Measurements from ENCODE around the gene ANAPC2.

Gene ANAPC2

DNA sequence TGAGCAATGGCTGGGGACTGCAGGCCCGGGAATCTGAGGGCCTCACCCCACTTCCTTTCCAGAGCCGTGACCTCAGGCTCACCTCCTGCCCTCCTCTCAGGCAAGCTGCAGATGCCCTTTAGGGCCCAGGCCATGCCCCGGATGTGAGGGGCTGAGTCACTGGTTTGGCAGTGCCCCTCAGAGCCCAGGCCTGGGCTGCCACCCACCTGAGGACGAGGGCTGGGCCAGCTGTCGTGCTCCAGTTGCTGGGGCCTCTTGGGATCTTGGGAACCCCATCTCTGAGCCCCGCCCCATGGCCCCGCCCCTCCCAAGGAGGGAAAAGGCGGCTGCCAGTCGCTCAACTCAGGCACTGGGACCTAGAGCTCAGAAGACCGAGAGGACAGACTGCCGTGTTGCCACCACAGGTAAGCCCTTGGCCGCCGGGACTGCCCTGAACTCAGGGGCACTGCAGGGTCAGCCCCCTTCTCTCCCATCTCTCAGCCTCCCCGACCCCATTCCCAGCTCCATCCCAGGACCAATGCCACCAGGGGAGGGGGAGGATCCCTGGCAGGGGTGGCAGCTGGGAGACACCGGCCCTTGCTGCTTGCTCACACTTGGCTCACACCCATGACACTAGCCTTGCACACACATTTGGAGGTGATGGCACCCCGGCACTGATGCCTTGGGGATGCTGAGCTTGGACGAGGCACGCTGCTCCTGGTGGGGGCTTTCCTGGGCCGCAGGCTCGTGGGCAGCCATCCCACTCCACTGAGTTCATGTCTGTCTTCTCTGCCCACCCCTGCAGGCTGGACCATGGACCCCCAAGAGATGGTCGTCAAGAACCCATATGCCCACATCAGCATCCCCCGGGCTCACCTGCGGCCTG lies 36.7 kb upstream of the ANAPC2 start, which contains the start of gene CYSRT1:
TSS of gene CYSRT1 (plus strand) at position 345 of the 865 bp plus-strand sequence. CDS start at position 793, 448 bp downstream.
- TF ChIP-seq, protein P1, sequence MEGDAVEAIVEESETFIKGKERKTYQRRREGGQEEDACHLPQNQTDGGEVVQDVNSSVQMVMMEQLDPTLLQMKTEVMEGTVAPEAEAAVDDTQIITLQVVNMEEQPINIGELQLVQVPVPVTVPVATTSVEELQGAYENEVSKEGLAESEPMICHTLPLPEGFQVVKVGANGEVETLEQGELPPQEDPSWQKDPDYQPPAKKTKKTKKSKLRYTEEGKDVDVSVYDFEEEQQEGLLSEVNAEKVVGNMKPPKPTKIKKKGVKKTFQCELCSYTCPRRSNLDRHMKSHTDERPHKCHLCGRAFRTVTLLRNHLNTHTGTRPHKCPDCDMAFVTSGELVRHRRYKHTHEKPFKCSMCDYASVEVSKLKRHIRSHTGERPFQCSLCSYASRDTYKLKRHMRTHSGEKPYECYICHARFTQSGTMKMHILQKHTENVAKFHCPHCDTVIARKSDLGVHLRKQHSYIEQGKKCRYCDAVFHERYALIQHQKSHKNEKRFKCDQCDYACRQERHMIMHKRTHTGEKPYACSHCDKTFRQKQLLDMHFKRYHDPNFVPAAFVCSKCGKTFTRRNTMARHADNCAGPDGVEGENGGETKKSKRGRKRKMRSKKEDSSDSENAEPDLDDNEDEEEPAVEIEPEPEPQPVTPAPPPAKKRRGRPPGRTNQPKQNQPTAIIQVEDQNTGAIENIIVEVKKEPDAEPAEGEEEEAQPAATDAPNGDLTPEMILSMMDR (IDR thresholded peaks at IDR 0.05), result no peak
- Histone ChIP-seq H3K4me3 (peak within 1 kb of the TSS; percentile 87), H3K27ac (peak within 1 kb of the TSS; percentile 71 to 97)
- no peak for DNase-seq (ENCODE audit: low spot score)

DNA sequence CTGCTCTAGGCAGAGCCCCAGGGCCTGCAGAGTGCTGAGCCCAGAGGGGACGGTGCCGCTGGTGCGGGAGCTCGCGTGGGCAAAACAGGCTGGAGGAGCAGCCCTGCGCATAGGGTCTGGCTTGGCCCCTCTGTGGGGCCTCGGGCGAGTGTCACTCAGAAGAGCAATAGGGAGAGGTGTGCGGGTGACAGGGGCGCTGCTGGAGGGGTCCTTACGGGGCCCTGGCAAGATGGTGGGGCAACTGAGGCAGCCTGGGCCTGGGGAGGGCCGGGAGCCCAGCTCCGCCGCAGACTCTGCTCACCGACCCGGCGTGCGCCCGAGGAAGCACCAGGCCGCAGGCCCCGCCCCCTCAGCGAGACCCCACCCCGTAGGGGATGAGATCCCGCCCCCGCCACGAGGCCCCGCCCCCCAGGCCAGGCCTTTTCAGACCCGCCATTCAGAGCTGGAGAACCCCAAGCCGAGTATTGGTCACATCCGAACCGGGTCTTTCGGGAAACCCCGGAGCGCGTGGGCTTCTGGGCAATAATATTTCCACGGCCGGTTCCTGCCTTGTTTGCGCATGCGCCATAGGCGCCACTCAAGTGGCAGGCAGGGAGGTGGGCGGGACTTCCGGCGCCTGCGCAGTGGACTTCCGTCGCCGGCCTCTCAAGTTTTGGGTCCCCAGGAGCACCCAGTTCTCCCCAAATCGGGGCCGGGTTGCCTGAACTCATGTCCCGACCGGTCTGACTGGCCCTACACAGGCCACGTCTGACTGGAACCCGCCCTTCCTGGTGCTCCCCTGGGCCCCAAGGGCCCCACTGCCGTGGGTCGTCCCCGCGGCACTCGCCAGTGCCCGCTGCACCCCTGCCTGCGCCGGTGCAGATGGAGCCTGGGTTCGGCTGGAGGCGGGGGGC lies 35.0 kb upstream of the ANAPC2 start:
- Histone ChIP-seq H3K4me3 (peak overlapping the region; percentile 87), H3K27ac (peak overlapping the region; percentile 71 to 97)
- TF ChIP-seq, protein P1 (IDR thresholded peaks at IDR 0.05), result no peak
- DNase-seq (ENCODE audit: low spot score), result peak; percentile 99

DNA sequence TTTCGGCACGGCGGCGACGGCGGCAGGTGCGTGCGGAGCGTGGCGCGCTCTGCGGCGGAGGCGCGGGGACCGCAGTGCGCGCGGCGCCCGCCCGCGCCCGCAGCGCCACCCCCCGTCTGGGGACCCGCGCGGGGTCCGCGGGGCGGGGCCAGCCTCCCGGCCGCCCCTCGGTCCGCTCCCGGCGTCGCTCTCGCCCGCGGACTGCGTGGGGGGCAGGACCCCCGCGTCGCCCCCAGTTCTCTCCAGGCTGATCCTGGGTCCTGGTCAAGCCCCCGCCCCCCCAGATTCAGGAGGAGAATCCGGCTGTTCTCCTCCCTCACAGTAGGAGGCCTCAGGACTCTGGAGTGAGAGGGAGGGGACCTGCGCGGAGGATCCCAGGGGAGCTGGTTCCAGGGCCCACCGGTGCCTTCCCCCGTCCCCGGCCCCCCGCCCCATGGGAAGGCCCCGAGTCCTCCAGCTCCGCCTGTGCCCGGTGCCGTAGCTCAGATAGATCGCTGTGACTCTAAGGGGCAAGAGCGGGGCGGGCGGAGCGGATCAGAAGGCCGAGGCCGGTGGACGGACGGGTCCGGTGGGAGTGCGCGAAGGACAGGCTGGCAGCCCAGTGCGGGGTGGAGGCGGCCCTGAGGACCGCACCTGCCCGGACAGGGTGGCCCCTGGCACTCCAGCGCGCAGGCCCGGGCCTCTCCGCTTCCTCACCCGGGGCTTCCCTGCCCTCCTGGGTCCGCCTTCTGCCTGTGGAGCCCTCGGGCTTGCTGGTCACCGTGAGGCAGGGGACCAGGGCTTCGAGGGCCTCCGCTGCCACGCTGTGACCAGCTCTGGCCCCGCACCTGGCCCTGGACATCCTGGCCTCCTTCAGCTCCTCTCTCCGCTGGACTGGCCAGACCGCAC lies 34.1 kb upstream of the ANAPC2 start, which contains the start of gene RNF208:
TSS of gene RNF208 (minus strand) at position 51 of the 888 bp plus-strand sequence. CDS start 1,028 bp downstream, outside the sequence.
- peak within 1 kb of the TSS; percentile 87 for H3K4me3 ChIP-seq
- H3K27ac ChIP-seq, result peak within 1 kb of the TSS; percentile 71 to 97
- no peak for DNase-seq (ENCODE audit: low spot score)
- TF ChIP-seq, protein P1 (IDR thresholded peaks at IDR 0.05), result no peak

DNA sequence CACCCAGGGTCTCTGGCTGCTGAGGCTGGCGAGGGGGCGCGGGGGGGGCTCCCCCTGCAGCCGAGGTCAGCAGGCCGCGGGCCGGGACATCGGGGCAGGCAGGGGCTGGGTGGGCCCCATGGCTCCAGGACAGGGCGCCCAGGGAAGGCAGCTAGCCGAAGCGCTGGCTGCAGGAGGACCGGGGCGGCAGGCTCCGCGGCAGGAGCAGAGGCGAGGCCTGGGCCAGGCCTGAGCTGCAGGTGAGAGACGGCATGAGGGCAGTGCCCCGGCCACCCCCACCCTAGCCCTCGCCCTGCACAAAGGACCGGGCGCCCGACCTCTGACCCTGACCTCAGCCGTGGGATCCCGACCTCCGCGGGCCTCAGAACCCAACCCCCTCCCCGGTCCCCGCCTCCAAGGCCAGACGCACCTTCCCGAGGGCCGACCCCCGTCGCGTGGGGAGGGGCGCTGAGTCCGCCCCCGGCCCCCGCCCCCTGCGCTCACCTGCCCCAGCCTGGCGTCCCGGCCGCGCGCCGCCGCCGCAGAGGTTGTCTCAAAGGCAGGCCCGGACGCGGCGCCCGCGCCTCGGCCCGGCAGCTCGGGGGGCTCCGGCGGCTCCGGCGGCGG lies 33.2 kb upstream of the ANAPC2 start:
- TF ChIP-seq, protein P1 (IDR thresholded peaks at IDR 0.05), result no peak
- DNase-seq (ENCODE audit: low spot score), result no peak
- peak overlapping the region; percentile 87 for H3K4me3 ChIP-seq
- peak overlapping the region in 1 of 2 donors; percentile 97 for H3K27ac ChIP-seq

DNA sequence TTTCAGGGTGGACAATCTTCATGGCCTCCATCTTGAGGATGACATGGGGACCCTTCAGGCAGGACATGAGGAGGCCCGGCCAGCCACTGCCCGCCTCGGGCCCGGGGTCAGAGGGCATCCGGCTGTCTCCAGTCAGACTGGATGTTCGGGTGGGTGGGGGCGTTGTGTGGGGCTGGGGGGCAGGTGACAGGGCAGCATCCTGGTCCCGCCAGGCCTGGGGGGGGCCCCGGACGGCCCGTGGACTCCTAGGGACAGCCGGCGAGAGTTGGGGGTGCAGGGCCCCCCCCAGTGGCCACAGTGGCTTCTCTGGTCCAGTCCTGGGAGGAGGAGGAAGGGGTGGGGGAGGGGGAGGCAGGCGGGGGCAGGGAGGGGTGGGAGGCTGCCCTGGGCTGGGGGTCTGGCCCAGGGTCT lies 32.7 kb upstream of the ANAPC2 start:
- TF ChIP-seq, protein P1 (IDR thresholded peaks at IDR 0.05), result no peak
- peak overlapping the region; percentile 87 for H3K4me3 ChIP-seq
- no peak for DNase-seq (ENCODE audit: low spot score)
- H3K27ac ChIP-seq, result no peak overlapping the region
